GM06990 (cell line): ENCODE data around the gene NUP210L.
A peak's percentile ranks its signal among the peaks of the same experiment; 100 is the strongest.
"Not testable (repeated sequence)": the region's sequence is repeated elsewhere in the genome, so short reads cannot be mapped to it uniquely, and the experiment has no call there.

Source experiments
- DNase-seq: peaks from one replicate; pipeline ENCODE4 v3.0.0-alpha.2; 2011; ENCODE audit not compliant: insufficient read length; ENCODE audit errors: extremely low read depth
- H3K27me3 ChIP-seq: replicated peaks from 2 replicates; pipeline ENCODE4 v1.6.0; 2011; ENCODE audit warnings: low read length; ENCODE audit not compliant: control insufficient read depth, insufficient read depth
- H3K36me3 ChIP-seq: 2 replicates; pipeline ENCODE4 v1.5.1; 2011; ENCODE audit warnings: low read length; ENCODE audit not compliant: control insufficient read depth, insufficient read depth
- H3K4me3 ChIP-seq: replicated peaks from 2 replicates; pipeline ENCODE4 v1.5.1; 2011; ENCODE audit warnings: low read depth, mild to moderate bottlenecking, control low read depth, low read length
- CTCF ChIP-seq: IDR thresholded peaks from 2 replicates; pipeline ENCODE4 v1.5.1; 2011; ENCODE audit warnings: low read length, control low read depth, mild to moderate bottlenecking, inconsistent platforms; ENCODE audit not compliant: insufficient read depth, poor library complexity, severe bottlenecking

Gene NUP210L

GRCh38 chr1:154117642-154118041 lies 37.2 kb downstream of the NUP210L start:
- H3K27me3 ChIP-seq = no peaks in the 10 kb centered on the region
- no peaks in the 10 kb centered on the region for H3K36me3 ChIP-seq
- no peak for TF ChIP-seq CTCF
- no peak overlapping the region for H3K4me3 ChIP-seq
- DNase-seq = no peak

GRCh38 chr1:154115180-154115579 lies 39.7 kb downstream of the NUP210L start:
- DNase-seq = no peak
- H3K36me3 ChIP-seq = no peaks in the 10 kb centered on the region
- H3K27me3 ChIP-seq = no peaks in the 10 kb centered on the region
- no peak for TF ChIP-seq CTCF
- no peak overlapping the region for H3K4me3 ChIP-seq

- TF ChIP-seq CTCF = peak; percentile 39
- DNase-seq = no peak
- Histone ChIP-seq H3K27me3 (no peaks in the 10 kb centered on the region), H3K36me3 (no peaks in the 10 kb centered on the region), H3K4me3 (no peak overlapping the region)
Observed at GRCh38 chr1:154104433-154105082, 50.3 kb downstream of the NUP210L start.

GRCh38 chr1:154100141-154100540 lies 54.7 kb downstream of the NUP210L start:
- not testable (repeated sequence) for H3K27me3 ChIP-seq, H3K4me3 ChIP-seq

GRCh38 chr1:154097873-154098272 lies 57.0 kb downstream of the NUP210L start:
- DNase-seq = no peak
- Histone ChIP-seq H3K4me3 (no peak overlapping the region), H3K27me3 (no peaks in the 10 kb centered on the region), H3K36me3 (no peaks in the 10 kb centered on the region)
- TF ChIP-seq CTCF = no peak

More at GRCh38 chr1:154100141-154100540, 54.7 kb downstream of the NUP210L start:
- not testable (repeated sequence) for DNase-seq, H3K36me3 ChIP-seq

GRCh38 chr1:154095456-154096060 lies 59.3 kb downstream of the NUP210L start:
- TF ChIP-seq CTCF = no peak
- no peak overlapping the region for H3K4me3 ChIP-seq
- H3K36me3 ChIP-seq = no peaks in the 10 kb centered on the region
- no peak for DNase-seq
- no peaks in the 10 kb centered on the region for H3K27me3 ChIP-seq
